Adrenal gland (tissue), 5 donors: ENCODE measurements around the gene BST2.

Experiments used
- POLR2A ChIP-seq, 2 donors: fragments of 450-650 bp; IDR thresholded peaks; one replicate each; pipeline ENCODE4 v1.6.1; 2017; ENCODE audit warnings: antibody characterized with exemption in 2 of 2, mild to moderate bottlenecking in 2 of 2, moderate library complexity in 1 of 2
- TF ChIP-seq, protein P1 (sequence below), 6 experiments: fragments of 450-650 bp in 4 of 6; fragments of 200-600 bp in 2 of 6; sonication (generic) in 1 of 6; IDR thresholded peaks; 1 replicate in 5 of 6; 2 replicates in 1 of 6; pipeline versions ENCODE4 v1.5.1 to v1.8.0; 2016 to 2021; ENCODE audit warnings: antibody characterized with exemption in 6 of 6, mild to moderate bottlenecking in 2 of 6, moderate library complexity in 1 of 6
- donor health status: DM: no; HTN: no; CAD: no.

DNA sequence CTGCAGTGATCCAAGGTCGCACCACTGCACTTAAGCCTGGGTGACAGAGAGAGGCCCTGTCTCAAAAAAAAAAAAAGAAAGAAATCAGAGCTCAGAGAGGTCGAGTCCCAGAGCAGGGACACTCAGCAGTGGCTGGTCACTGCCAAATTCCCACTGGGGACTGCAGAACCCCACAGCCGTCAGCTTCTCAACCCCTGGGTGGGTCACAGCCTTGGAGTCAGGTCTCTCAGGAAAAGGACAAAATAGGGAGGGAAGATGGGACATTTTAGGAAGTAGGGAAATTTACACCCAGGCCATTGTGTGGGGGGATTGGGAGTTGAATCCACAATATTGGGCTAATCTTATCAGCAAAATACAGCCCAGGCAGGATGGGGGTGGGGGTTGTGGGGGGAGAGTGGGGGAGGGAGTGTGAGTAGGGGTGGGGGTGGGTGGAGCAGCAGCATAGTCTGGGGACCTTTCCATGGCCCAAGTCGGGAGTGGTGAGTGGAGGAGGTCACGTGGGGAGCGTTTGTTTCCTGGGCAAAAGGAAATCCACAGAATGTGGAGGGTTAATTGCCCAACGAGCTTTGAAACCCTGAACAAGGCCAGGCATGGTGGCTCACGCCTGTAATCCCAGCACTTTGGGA is 6.4 kb downstream of the BST2 start:
- no peak for TF ChIP-seq POLR2A (IDR thresholded peaks at IDR 0.05)
- TF ChIP-seq, protein P1, sequence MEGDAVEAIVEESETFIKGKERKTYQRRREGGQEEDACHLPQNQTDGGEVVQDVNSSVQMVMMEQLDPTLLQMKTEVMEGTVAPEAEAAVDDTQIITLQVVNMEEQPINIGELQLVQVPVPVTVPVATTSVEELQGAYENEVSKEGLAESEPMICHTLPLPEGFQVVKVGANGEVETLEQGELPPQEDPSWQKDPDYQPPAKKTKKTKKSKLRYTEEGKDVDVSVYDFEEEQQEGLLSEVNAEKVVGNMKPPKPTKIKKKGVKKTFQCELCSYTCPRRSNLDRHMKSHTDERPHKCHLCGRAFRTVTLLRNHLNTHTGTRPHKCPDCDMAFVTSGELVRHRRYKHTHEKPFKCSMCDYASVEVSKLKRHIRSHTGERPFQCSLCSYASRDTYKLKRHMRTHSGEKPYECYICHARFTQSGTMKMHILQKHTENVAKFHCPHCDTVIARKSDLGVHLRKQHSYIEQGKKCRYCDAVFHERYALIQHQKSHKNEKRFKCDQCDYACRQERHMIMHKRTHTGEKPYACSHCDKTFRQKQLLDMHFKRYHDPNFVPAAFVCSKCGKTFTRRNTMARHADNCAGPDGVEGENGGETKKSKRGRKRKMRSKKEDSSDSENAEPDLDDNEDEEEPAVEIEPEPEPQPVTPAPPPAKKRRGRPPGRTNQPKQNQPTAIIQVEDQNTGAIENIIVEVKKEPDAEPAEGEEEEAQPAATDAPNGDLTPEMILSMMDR (IDR thresholded peaks at IDR 0.05), result no peak
